ENCODE results near the gene TOB1.

The TOB1 gene

GRCh38 chr17:50867363-50868139, 1.4 kb upstream of the TOB1 start (continued):
- no peak for TF ChIP-seq PRDM2 (tag by site-specific recombination; IDR thresholded peaks at IDR 0.05; ENCODE audit: borderline replicate concordance)
- no peak for TF ChIP-seq GLIS1 (tag by site-specific recombination; IDR thresholded peaks at IDR 0.05)
- TF ChIP-seq GLI2 (tag by site-specific recombination; IDR thresholded peaks at IDR 0.05; ENCODE audit: borderline replicate concordance, low read depth): no peak
- TF ChIP-seq RBAK (tag by site-specific recombination; IDR thresholded peaks at IDR 0.05): no peak
- TF ChIP-seq SP7 (tag by site-specific recombination; IDR thresholded peaks at IDR 0.05): peak; percentile 75
- TF ChIP-seq HIC1 (tag by site-specific recombination; IDR thresholded peaks at IDR 0.05): peak; percentile 85
- no peak for TF ChIP-seq ZNF157 (tag by site-specific recombination; IDR thresholded peaks at IDR 0.05)
- TF ChIP-seq ZNF324 (tag by site-specific recombination; IDR thresholded peaks at IDR 0.05): peak; percentile 36; the same call in 1 of the 2 replicates
- TF ChIP-seq ZNF266 (tag by site-specific recombination; IDR thresholded peaks at IDR 0.05; ENCODE audit: low read depth): peak; percentile 82; the same call in 1 of the 2 replicates
- no peak for TF ChIP-seq ZNF654 (tag by site-specific recombination; IDR thresholded peaks at IDR 0.05; ENCODE audit: low read depth)
- peak; percentile 86 for TF ChIP-seq ZNF341 (tag by site-specific recombination; IDR thresholded peaks at IDR 0.05; ENCODE audit: low read depth)
- TF ChIP-seq ZNF112 (tag by site-specific recombination; IDR thresholded peaks at IDR 0.05): no peak
- no peak for TF ChIP-seq ZBTB49 (tag by site-specific recombination; IDR thresholded peaks at IDR 0.05; ENCODE audit: low read depth)
- peak; percentile 38 for TF ChIP-seq ZNF692 (tag by site-specific recombination; IDR thresholded peaks at IDR 0.05)
- TF ChIP-seq BCL11A (tag by site-specific recombination; IDR thresholded peaks at IDR 0.05; ENCODE audit: low read depth): 0 out of 2 replicates have a peak, but pooled peaks have one; percentile 39
- TF ChIP-seq ZNF626 (tag by site-specific recombination; IDR thresholded peaks at IDR 0.05): no peak
- TF ChIP-seq ZNF473 (tag by site-specific recombination; IDR thresholded peaks at IDR 0.05): no peak
- no peak for TF ChIP-seq HOXC10 (CRISPR knock-in tag; IDR thresholded peaks at IDR 0.05)
- TF ChIP-seq ZBTB6 (tag by site-specific recombination; IDR thresholded peaks at IDR 0.05): no peak
- TF ChIP-seq BCL6B (tag by site-specific recombination; IDR thresholded peaks at IDR 0.05): no peak; the same call in 1 of the 2 replicates
- no peak for TF ChIP-seq ZNF791 (tag by site-specific recombination; IDR thresholded peaks at IDR 0.05)

All from HEK293 (cell line).